ENCODE measurements around the gene ASCL3. TPM values are rescaled to one million over a fixed set of nuclear protein-coding genes. Genes with fewer than 3 reads are reported as not detected.
"Not testable (repeated sequence)": the region's sequence is repeated elsewhere in the genome, so short reads cannot be mapped to it uniquely, and the experiment has no call there.

The ASCL3 gene
- total RNA-seq, 1 experiment from 2014 or later: not detected

DNA sequence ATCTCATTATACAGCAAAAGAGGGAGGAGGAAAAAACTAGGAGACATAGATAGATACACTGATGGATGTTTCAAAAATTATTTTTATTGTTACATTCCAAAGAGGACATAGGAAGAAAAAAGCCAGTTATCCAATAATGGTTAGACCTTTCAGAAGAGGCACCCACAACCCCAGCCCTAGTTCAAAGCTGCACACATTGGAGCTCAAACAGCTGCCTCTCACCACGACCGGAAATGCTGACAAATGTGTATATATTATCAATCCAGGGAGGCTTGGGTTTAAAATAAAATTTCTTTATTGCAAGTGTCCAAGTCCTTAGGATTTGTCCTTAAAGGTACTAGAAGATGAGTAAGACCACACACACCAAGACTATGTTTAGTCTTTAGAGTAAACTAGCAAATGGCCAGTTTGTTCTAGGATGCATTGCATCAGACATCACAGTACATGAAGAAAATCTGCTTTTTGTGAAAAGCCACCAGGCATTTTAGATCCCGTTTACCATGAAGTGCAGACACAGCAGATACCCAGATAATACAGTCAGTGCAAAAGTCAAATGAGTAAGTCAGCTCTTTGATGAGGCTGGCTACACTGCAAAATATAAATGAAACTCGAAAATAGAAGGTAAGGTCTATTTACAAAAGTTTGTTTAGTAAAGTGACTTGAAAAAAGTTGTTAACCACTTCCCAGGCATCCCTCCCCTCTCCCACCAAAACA, 4.6 kb upstream of the ASCL3 start:
- DNase-seq (ENCODE audit: low read depth): no peak

DNA sequence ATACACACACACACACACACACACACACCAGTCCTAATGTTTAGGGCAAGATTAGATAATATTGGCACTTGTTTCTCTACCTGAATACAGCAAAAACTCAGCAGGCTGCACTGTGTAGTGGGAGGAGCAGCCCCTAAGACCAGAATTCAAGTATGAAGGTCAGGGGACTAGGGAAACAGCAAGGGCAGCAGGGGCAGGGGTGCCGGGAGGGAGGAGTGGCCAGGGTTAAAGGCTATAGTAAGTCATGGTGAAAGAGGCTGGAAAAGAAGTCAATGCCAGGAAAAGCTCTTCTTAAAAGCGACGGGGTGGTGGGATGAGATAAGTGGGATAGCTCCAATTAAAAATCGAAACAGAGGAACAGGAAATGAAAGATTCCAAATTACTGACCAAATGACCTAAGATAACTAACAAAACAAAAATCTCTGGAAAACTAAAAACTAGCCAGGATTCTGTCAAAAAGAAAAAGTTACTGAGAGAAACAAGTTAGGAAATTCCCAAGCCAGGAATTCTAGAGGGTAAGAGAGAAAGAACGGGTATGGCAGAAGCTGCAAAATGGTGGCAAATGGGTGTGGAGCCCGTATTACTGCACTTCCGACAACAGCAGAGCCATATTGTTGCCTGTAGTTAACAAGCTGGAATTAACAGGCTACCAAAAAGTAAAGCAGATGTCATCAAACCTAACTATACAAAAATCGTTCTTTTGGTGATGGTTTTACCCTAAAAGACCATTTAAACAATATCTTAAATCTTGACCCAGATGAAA, 1.3 kb downstream of the ASCL3 start:
- no peak for DNase-seq (ENCODE audit: low read depth)

DNA sequence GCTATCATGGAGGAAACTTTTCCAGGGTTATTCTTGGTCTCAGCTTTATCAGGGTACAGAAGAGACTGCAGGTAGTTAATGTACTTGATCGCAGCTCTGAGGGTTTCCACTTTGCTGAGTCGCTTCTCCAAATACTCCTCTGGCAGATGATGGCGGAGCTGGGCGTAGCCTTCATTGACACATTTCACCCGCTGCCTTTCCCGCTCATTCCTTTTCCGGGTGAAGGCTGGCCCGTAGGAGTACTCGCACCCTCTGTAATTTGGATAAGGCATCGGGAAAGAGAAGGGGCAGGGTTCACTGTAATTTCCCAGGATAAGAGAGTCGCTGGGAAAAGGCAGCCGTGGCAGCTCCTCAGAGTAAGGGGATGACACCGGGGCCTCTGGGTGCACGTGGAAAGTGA, 5.2 kb downstream of the ASCL3 start:
- DNase-seq (ENCODE audit: low read depth): no peak

DNA sequence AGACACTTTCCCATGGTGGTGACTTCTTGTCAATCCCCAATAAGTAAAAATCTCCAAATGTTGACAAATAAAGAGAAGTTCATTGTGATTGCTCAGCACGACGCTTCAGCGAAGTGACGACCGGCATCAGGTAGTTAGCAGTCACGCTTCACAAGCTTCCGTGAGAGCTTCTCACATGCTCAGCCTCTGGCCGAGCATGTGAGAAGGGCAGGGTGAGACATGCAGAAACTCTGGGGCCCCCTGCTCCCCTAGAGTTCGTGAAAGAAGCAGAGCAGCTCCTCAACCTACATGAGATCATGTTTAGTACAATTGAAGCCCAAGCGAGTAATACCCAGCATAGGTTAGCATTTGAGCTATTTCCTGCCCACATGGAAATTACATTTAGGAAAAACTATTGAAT, 5.7 kb downstream of the ASCL3 start:
- no peak for DNase-seq (ENCODE audit: low read depth)

DNA sequence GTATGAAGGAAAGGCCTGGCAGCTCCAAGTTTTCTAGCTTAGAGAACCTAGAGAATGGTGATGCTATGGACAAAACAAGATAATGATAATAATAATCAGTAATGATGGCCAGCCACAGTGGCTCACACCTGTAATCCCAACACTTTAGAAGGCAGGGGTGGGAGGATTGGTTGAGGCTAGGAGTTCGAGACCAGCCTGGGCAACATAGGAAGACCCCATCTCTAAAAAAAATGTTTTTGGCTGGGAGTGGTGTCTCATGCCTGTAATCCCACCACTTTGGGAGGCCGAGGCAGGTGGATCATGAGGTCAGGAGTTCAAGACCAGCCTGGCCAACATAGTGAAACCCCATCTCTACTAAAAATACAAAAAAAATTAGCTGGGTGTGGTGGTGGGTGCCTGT, 7.0 kb downstream of the ASCL3 start:
- not testable (repeated sequence) for DNase-seq (ENCODE audit: low read depth)

DNA sequence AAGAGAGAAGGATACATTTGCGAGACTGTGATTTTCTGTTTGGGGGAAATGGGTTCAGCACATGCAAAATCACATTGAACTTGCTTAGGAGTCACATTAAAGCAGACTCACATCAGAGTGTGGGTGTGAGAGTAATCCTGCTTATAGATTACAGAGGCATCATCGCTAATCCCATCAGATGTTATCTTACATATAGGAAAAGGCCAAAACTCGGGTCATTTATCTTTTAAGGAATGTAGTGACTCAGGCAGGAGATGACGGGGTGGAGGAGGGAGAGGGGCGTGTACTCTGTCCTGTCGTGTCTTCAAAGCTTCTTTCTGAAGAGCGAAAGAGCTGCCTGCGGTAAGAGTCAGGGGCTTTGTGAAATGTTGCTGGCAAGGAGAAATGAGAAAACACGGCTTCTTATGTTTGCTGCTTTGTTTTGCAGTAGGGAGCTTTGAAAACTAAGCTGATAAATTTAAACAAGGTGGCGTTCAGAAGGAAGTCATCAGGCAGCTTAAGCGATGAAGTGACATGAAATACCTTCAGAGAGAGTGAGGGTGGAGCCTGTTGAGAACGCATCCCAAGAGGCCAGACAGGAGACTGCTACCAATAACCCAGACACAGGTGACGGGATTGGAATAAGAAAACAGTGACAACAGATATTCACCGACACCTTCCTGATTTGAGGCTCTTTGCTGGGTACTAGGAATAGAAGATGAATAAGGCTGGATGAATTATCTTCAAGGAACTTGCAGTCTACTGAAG, 7.9 kb downstream of the ASCL3 start:
- DNase-seq (ENCODE audit: low read depth): peak; percentile 62

DNA sequence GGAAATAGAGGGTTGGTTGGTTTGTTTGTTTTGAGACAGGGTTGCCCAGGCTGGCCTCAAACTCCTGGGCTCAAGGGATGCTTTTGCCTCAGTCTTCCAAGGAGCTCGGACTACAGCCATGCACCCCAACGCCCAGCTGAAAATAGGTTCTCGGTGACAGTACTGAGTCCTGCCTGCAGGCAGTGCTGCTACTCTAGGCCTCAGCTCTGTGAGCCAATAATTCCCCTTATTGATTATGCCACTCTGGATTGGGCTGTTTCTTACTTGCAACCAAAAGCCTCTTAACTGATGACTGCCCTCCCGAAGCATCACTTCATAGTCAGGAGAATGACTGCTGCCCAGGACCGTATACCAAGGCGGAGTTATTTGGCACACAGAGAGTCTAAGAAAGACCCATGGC, 8.9 kb downstream of the ASCL3 start:
- no peak for DNase-seq (ENCODE audit: low read depth)

DNA sequence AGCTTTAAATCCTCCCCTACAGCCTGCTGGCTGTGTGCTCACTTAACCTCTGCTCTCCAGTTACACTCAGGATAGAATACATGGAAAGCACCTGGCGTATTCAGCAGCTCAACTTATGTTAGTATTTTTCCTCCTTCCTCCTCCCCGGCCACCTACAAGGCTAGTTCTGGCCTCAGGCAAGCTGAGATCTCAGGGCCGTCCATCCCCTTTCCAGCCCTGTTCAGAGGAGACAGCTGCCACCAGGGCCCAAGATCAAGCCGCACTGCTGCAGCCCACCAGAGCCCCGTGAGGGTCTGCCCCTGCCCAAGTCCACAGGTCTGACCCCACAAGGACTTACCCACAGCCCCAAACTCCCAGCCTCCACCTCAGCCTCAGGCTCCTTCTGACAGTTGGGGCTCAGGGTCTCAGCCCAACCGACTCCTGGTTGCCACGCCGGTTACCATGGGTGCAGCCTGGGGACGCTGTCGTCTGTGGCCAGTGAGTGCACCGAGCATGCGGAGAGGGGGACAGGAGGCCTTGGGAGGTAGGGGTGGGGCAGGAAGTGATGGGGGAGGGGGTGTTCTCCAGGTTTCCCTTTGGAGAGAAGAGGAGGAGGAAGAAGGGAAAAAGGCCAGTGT, 10.1 kb downstream of the ASCL3 start, which contains the start of gene C11orf16:
Gene C11orf16, minus strand, starts transcription at position 384 of the 617 bp plus-strand sequence. CDS start 639 bp downstream, outside the sequence.
- no peak for DNase-seq (ENCODE audit: low read depth)

DNA sequence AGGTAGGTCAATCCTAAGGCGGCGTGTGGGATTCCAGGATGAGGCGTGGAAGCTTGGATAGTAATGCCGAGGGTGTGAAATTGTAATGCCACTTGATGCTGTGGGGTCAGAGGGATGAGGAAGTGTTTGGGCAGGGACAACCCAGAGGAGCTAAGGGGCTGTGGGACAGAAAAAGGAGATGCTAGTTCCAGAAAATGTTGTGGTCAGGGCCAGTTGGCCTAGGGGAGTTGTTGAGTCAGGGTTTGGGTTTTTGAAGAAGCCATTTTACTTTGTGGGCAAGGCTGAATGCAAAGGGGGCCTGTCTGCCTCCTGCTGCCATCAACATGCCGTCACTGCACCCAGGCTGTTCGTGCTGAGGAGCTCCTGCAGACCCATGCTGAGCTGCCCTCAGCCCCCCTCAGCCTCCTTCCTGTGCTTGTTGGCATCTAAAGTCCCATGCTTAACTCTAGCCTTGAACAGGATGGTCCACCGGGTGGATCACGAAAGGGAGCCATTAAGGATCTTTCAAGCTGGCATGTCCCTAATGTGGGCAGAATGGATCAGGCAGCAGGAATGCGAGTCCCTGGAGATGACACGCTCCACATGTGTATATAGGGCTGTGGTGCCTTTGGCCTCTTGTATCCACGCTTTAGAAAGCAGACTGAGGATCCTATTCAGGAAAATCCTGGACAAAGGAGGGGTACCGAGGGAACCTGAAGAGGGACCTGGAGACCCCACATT, 12.2 kb downstream of the ASCL3 start:
- DNase-seq (ENCODE audit: low read depth): peak; percentile 31

DNA sequence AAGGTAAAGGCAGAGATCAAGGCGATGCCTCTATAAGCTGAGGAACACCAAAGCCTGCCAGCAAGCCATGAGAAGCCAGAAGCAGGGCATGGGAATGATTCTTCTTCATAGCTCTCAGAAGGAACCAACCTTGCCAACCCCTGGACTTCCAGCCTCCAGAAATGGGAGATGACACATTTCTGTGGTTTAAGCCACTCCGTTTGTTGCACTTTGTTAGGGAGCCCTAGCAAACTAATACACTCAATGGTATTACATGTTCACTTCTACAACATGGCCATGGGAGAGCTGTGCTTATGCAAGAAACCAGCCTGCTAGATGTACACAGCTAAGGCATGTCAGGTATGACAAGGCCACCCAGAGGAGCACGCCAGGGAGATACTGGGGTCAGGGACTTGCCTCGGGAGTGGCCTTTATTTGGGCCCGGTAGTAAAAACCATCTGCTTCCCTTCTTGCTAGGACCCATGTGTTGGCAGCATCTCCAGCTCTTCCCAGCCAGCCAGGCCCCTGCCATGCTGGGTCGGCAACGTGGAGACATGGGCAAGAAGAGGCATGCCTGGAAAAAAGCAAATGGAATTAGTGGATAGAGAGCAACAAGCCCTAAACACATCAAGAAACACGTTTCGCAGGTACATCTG, 13.7 kb downstream of the ASCL3 start:
- DNase-seq (ENCODE audit: low read depth): peak; percentile 68

DNA sequence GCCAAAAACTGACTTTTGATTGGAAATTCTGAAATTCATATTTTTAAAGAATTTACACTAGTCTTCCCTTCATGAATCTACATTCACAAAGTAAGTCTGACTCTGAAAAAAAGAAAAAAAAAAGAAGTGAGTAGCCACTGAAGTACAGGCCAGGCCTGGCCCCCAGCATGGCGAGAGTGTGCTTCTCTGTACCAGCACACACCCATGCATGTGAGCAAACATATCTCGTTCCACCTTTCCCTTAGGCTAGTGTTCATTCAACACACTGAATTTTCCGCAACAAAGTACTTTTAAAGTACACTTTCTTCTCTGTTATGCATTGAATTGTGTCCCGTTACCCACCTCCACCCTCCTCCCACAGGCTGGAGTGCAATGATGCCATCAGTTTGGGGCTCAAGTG, 14.6 kb downstream of the ASCL3 start:
- no peak for DNase-seq (ENCODE audit: low read depth)

DNA sequence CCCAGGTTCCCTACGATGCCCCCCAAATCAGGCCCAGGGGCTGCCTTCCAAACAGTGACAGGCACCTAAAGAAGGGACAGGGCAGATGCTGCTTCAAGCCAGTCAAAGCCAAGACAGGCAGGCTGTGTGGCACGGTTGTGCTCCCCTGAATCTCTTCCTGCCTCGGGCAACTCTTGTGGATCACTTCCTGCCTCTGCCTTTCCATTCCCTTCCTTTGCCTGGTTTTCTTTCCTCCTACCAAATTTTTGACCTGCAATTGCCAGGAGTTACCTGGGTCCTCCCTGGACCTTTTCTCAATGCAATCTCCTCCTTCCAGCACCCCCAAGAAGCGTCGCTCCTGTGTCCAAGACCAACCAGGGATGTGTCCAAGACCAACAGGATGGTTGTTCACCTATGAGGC, 15.6 kb downstream of the ASCL3 start:
- no peak for DNase-seq (ENCODE audit: low read depth)

DNA sequence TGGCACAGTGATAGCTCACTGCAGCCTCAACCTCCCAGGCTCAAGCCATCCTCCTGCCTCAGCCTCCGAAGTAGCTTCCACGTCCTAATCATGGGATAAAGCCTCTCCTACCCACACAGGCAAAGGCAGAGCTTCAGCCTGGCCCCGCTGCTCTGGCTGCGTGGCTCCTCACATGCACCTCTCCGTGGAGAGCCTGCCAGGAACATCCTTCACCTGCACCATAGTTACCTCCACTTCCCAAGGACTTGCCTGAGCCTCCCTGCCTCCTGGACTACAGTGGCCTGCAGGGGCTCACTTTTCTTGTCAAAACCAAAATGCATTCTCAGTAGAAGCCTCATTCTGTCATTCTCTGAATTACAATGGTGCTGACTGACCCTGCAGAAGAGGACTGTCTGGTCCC, 16.6 kb downstream of the ASCL3 start:
- DNase-seq (ENCODE audit: low read depth): no peak

DNA sequence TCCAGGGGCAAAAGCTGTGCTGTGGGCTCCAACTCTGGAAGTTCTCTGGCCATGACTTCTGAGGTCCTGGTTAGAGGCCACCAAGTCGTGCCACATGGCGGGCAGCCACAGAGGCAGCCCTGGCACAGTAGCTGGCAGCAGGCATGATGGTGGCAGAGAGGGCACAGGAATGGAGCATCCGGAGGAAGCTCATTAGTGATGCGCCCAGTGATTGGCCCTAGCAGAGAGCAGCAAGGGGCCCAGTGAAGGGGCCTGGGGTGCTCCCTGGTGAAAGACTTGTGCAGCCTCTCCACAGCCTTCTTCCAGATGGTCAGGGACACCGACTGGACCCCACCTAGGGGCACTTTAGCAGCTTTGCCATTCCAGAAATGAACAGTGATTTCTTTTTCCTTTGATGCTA, 17.1 kb downstream of the ASCL3 start:
- DNase-seq (ENCODE audit: low read depth): no peak

DNA sequence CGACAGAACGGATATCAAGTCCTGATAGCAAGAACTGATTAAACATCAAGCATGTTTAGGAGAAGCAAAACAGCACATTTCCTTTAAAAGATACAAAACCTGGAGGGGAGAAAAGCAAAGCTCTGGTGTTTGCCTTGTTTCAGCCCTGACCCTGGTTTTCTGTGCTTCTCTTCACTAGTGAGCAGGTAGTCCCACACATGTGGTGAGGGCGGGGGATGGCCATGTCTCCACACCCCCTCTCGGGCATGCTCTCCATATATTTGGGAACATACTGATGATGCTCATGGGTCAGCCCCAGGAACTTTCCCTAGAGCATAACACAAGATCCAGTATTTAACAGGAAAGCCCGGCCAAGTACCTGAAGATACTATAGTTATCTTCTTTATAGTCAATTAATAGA, 20.1 kb downstream of the ASCL3 start:
- DNase-seq (ENCODE audit: low read depth): no peak

DNA sequence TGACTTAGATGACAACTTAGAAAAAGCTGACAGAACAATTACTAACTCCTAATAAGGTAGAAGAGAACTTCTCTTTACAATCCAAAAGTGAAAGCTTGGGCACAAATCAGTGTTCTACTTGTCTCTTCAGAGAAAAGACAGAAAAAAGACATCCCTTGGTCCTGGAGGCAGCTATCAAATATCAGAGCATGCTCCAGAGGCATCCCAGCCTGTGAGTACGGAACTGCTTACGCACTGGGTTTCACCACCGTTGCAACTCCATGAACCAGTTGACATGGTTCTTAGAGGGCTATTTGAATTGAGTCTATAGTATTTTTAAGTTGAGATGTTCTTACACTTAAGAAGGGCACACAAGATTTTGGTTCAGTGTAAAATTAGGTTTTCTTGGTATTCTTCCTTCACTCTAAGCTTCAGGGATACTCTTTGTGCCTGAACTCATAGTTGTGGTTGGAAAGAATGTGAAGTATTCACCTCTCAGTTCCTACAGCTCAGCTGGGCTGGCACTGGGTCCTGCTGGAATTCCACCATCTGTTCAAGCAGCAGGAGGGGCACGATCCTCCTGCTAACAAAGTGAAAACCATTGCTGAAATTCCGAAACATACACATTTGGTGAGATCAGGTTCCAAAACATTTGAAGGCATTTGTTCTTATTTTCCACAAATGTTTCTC, 25.5 kb downstream of the ASCL3 start:
- DNase-seq (ENCODE audit: low read depth): peak; percentile 94

DNA sequence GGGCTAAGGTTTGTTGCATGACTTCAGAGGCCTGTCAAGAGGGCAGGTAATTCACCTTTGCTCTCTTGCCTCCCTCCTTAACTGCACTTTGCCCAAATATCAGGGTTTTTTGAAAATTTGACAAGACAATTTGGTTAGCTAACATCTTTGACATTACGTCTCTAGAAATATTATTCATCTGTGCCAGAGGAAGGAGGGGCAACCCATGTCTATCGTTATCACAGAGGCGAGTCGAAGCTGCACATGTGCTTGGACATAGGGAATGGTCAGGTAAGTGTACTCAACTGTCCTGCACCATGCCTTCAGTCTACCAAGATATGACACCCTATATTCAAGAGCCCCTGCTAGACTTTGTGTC, 28.2 kb downstream of the ASCL3 start:
- DNase-seq (ENCODE audit: low read depth): no peak

DNA sequence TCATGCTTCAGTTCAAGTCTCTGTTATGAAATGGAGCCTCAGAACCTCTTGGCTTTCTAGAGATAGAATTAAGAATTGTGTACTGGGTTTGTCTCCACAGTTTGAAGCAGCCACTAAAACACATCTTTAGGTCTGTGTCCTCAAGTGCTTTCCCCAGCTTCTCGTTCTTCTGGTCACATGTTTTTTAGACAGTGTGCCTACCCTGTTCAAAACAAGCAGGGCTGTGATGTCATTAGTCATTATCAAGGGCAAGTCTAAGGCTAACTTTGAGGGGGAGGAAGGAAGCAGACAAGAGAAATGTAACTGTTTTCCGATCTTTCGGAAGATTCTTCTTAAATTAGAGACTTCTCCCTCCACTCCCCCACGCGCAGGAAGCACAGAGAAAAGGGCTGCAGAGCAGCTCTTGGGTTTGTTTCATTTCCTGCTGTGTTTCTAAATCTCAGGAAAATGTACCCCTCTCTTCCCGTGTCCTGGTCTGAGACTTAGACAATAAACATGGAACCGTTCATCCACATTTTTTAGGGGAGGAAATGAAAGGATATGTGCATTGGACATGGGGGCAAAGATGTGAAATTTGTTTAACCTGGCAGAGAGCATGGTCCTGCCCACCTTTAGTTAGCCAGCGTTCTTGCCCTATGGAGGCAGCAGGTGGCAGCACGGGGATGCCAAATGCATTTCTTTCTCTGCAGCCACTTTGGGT, 28.7 kb downstream of the ASCL3 start:
- DNase-seq (ENCODE audit: low read depth): peak; percentile 39

DNA sequence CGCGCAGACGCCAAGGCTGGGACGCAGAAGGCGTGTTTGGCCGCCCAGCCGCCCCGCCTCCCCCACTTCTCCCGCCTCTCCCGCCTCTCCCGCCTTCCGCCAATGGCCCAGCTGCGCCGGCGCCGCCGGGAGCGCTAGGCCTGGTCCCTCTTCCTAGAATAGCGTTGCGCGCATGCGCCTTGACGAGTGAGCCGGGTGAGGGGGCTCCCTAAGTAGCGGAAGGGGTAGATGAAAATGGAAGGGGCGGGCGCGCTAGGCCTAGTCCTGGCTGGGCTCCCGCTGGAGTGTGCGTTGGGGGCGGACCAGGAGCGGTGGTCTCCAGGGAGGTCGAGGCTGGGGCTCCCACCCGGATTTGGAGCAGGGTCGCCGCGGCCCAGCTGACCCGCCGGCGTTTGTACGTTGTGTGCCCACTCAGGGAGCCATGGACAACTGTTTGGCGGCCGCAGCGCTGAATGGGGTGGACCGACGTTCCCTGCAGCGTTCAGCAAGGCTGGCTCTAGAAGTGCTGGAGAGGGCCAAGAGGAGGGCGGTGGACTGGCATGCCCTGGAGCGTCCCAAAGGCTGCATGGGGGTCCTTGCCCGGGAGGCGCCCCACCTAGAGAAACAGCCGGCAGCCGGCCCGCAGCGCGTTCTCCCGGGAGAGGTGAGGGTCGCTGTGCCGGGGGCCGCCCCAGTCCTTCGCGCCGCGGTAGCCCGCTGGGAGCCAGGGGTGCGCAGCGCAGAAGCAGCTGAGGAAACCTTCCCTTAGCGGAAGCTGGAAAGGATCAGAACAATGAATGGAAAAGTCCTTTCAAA, 31.6 kb downstream of the ASCL3 start, which contains the start of gene AKIP1:
Gene AKIP1, plus strand, starts transcription at position 161 of the 795 bp plus-strand sequence. Its CDS starts 261 bp downstream, at position 422.
- peak; percentile 94 for DNase-seq (ENCODE audit: low read depth)
